Naive thymus-derived CD8-positive, alpha-beta T cell (primary cell): ENCODE data around the gene LUZP2. TPM values are rescaled to one million over a fixed set of nuclear protein-coding genes. Genes with fewer than 3 reads are reported as not detected.

ENCODE experiments used
- ATAC-seq, 2 donors: fragments of 150-1000 bp; cut with Tn5 transposase in 1 of 2; sonication (Bioruptor Pico), chemical (Tn5 transposase) in 1 of 2; 1 replicate in 1 of 2; 2 replicates in 1 of 2; pipeline ENCODE4 v1.10.0; 2021; ENCODE audit warnings: mild to moderate bottlenecking in 2 of 2, moderate library complexity in 2 of 2
- POLR2A ChIA-PET: fragments of 350-600 bp; sonication (Branson Sonifier 250); formaldehyde crosslinking; loops from one replicate; lab custom pipeline; 2021; ENCODE audit warnings: antibody characterized with exemption; lab: Charles Lee
- DNase-seq, 10 donors: peaks; one replicate each; pipeline versions ENCODE4 v3.0.0 to v3.0.0-alpha.2; 2020 to 2022
- H3K27ac Mint-ChIP-seq, 10 donors: one replicate each; pipeline ENCODE4 v1.8.0; 2020 to 2022; ENCODE audit warnings: mild to moderate bottlenecking in 10 of 10, mixed read lengths in 10 of 10, moderate library complexity in 4 of 10, inconsistent platforms in 1 of 10
- H3K27me3 Mint-ChIP-seq, 5 donors: one replicate each; pipeline ENCODE4 v1.8.0; 2021 to 2022; ENCODE audit warnings: mixed read lengths in 5 of 5
- H3K36me3 Mint-ChIP-seq, 3 donors: one replicate each; pipeline ENCODE4 v1.8.0; 2020 to 2022; ENCODE audit warnings: mixed read lengths in 3 of 3, mild to moderate bottlenecking in 2 of 3, inconsistent platforms in 1 of 3
- H3K4me1 Mint-ChIP-seq, 4 donors: one replicate each; pipeline ENCODE4 v1.8.0; 2021 to 2022; ENCODE audit warnings: mixed read lengths in 4 of 4
- H3K4me3 Mint-ChIP-seq, 10 donors: one replicate each; pipeline ENCODE4 v1.8.0; 2020 to 2022; ENCODE audit warnings: mild to moderate bottlenecking in 10 of 10, mixed read lengths in 10 of 10, moderate library complexity in 6 of 10, inconsistent platforms in 1 of 10
- H3K9me3 Mint-ChIP-seq, 9 donors: one replicate each; pipeline ENCODE4 v1.8.0; 2020 to 2022; ENCODE audit warnings: mixed read lengths in 9 of 9, mild to moderate bottlenecking in 3 of 9, inconsistent platforms in 1 of 9, moderate library complexity in 1 of 9
- polyA plus RNA-seq, 3 donors: library from polyadenylated mRNA; unstranded; fragments of 300-500 nt; fragmentation: Illumina TruSeq; gene quantifications; one replicate each; pipeline ENCODE4 v1.2.3, GENCODE V29; 2021
- total RNA-seq, 8 experiments: library from RNA in 2 of 8; stranded (reverse) in 2 of 8; gene quantifications; one replicate each; pipeline ENCODE4 v1.2.3 and lab custom pipeline; 2021 to 2026

The LUZP2 gene
- total and polyA plus RNA-seq, 5 experiments from 2014 or later, result not detected

GRCh38 chr11:24708616-24709015, 211.8 kb downstream of the LUZP2 start:
- DNase-seq (no peak), ATAC-seq (no peak)
- Mint-ChIP-seq H3K36me3 (no peaks in the 10 kb centered on the region), H3K4me1 (no peaks in the 10 kb centered on the region), H3K4me3 (no peak overlapping the region), H3K27me3 (no peaks in the 10 kb centered on the region), H3K9me3 (peaks cover 4 to 20% (median 8%) of the 10 kb centered on the region in 9 donors), H3K27ac (no peak overlapping the region)
- POLR2A ChIA-PET, result no interaction called here

- H3K9me3 Mint-ChIP-seq, result peaks cover 4 to 20% (median 8%) of the 10 kb centered on the region in 9 donors
- H3K4me3 Mint-ChIP-seq, result no peak overlapping the region
- no peak overlapping the region for H3K27ac Mint-ChIP-seq
- POLR2A ChIA-PET, result no interaction called here
- ATAC-seq (no peak), DNase-seq (no peak)
- no peaks in the 10 kb centered on the region for H3K4me1 Mint-ChIP-seq
- H3K36me3 Mint-ChIP-seq, result no peaks in the 10 kb centered on the region
- H3K27me3 Mint-ChIP-seq, result no peaks in the 10 kb centered on the region
Observed at GRCh38 chr11:24709928-24710565, 213.2 kb downstream of the LUZP2 start.

GRCh38 chr11:24714601-24715000, 217.7 kb downstream of the LUZP2 start:
- Mint-ChIP-seq H3K36me3 (no peaks in the 10 kb centered on the region), H3K4me1 (no peaks in the 10 kb centered on the region), H3K4me3 (no peak overlapping the region), H3K27me3 (no peaks in the 10 kb centered on the region), H3K9me3 (peaks cover 0 to 30% (median 12%) of the 10 kb centered on the region in 9 donors), H3K27ac (no peak overlapping the region)
- ATAC-seq (no peak), DNase-seq (no peak)
- POLR2A ChIA-PET, result no interaction called here

- Mint-ChIP-seq H3K9me3 (peaks cover 0 to 26% (median 10%) of the 10 kb centered on the region in 9 donors), H3K36me3 (no peaks in the 10 kb centered on the region), H3K27me3 (no peaks in the 10 kb centered on the region), H3K4me1 (no peaks in the 10 kb centered on the region), H3K4me3 (no peak overlapping the region), H3K27ac (no peak overlapping the region)
- no peak for DNase-seq
- ATAC-seq, result no peak
- POLR2A ChIA-PET, result no interaction called here
Observed at GRCh38 chr11:24716403-24716802, 219.6 kb downstream of the LUZP2 start.

- Mint-ChIP-seq H3K27me3 (no peaks in the 10 kb centered on the region), H3K4me3 (no peak overlapping the region), H3K9me3 (peaks cover 0 to 15% (median 2%) of the 10 kb centered on the region in 9 donors), H3K36me3 (no peaks in the 10 kb centered on the region), H3K27ac (no peak overlapping the region), H3K4me1 (no peaks in the 10 kb centered on the region)
- no peak for ATAC-seq
- POLR2A ChIA-PET, result no interaction called here
- DNase-seq, result no peak
Observed at GRCh38 chr11:24723231-24723630, 226.4 kb downstream of the LUZP2 start.

- no peak overlapping the region for H3K4me3 Mint-ChIP-seq
- no peak overlapping the region for H3K27ac Mint-ChIP-seq
- DNase-seq (no peak), ATAC-seq (no peak)
- H3K4me1 Mint-ChIP-seq, result no peaks in the 10 kb centered on the region
- H3K36me3 Mint-ChIP-seq, result no peaks in the 10 kb centered on the region
- H3K9me3 Mint-ChIP-seq, result peaks cover 0 to 9% (median 2%) of the 10 kb centered on the region in 9 donors
- H3K27me3 Mint-ChIP-seq, result no peaks in the 10 kb centered on the region
- POLR2A ChIA-PET, result no interaction called here
Observed at GRCh38 chr11:24731554-24731953, 234.7 kb downstream of the LUZP2 start.

GRCh38 chr11:24734742-24735237, 237.9 kb downstream of the LUZP2 start:
- no peaks in the 10 kb centered on the region for H3K27me3 Mint-ChIP-seq

GRCh38 chr11:24738972-24739371, 242.1 kb downstream of the LUZP2 start:
- Mint-ChIP-seq H3K4me1 (peaks cover 0 to 2% (median 0%) of the 10 kb centered on the region in 4 donors), H3K9me3 (peaks cover 0 to 8% (median 2%) of the 10 kb centered on the region in 9 donors), H3K27me3 (no peaks in the 10 kb centered on the region), H3K4me3 (no peak overlapping the region), H3K27ac (no peak overlapping the region), H3K36me3 (no peaks in the 10 kb centered on the region)
- POLR2A ChIA-PET, result no interaction called here
- no peak for DNase-seq
- no peak for ATAC-seq

More at GRCh38 chr11:24734742-24735237, 237.9 kb downstream of the LUZP2 start:
- Mint-ChIP-seq H3K4me3 (no peak overlapping the region), H3K9me3 (peaks cover 0 to 8% (median 5%) of the 10 kb centered on the region in 9 donors), H3K4me1 (peaks cover 0 to 2% (median 0%) of the 10 kb centered on the region in 4 donors), H3K27ac (no peak overlapping the region), H3K36me3 (no peaks in the 10 kb centered on the region)
- DNase-seq, result no peak
- POLR2A ChIA-PET, result no interaction called here
- ATAC-seq, result no peak

- DNase-seq, result no peak
- Mint-ChIP-seq H3K27ac (no peak overlapping the region), H3K36me3 (no peaks in the 10 kb centered on the region), H3K27me3 (no peaks in the 10 kb centered on the region), H3K4me3 (no peak overlapping the region), H3K4me1 (peaks cover 0 to 7% (median 0%) of the 10 kb centered on the region in 4 donors), H3K9me3 (peaks cover 0 to 8% (median 2%) of the 10 kb centered on the region in 9 donors)
- no peak for ATAC-seq
- POLR2A ChIA-PET, result no interaction called here
Observed at GRCh38 chr11:24739637-24740036, 242.8 kb downstream of the LUZP2 start.

GRCh38 chr11:24747275-24748251, 250.7 kb downstream of the LUZP2 start:
- DNase-seq, result no peak
- Mint-ChIP-seq H3K4me1 (peaks cover 0 to 34% (median 0%) of the 10 kb centered on the region in 4 donors), H3K9me3 (peaks cover 0 to 20% (median 11%) of the 10 kb centered on the region in 9 donors), H3K27me3 (no peaks in the 10 kb centered on the region), H3K4me3 (peak overlapping the region in 1 of 10 donors; percentile 41), H3K27ac (no peak overlapping the region), H3K36me3 (no peaks in the 10 kb centered on the region)
- POLR2A ChIA-PET, result interaction anchor here (0.7 kb wide), 1 partner anchor 10 kb away, joined by 3 read pairs; no protein-coding TSS in a partner anchor
- ATAC-seq, result no peak

GRCh38 chr11:24748261-24748660, 251.4 kb downstream of the LUZP2 start:
- Mint-ChIP-seq H3K4me1 (peaks cover 0 to 34% (median 0%) of the 10 kb centered on the region in 4 donors), H3K36me3 (no peaks in the 10 kb centered on the region), H3K27me3 (no peaks in the 10 kb centered on the region), H3K4me3 (peak overlapping the region in 1 of 10 donors; percentile 41), H3K9me3 (peaks cover 0 to 20% (median 11%) of the 10 kb centered on the region in 9 donors), H3K27ac (no peak overlapping the region)
- ATAC-seq, result no peak
- POLR2A ChIA-PET, result interaction anchor here (0.7 kb wide), 1 partner anchor 11 kb away, joined by 3 read pairs; no protein-coding TSS in a partner anchor
- no peak for DNase-seq

- Mint-ChIP-seq H3K36me3 (no peaks in the 10 kb centered on the region), H3K27me3 (no peaks in the 10 kb centered on the region), H3K4me1 (no peaks in the 10 kb centered on the region), H3K27ac (no peak overlapping the region), H3K9me3 (peaks cover 0 to 10% (median 4%) of the 10 kb centered on the region in 9 donors), H3K4me3 (no peak overlapping the region)
- no peak for DNase-seq
- POLR2A ChIA-PET, result no interaction called here
- ATAC-seq, result no peak
Observed at GRCh38 chr11:24754406-24754805, 257.6 kb downstream of the LUZP2 start.
